GM18873 (cell line): ENCODE data around the gene PROM1.

ENCODE experiments used
- ATAC-seq: cut with Tn5 transposase; IDR thresholded peaks from one replicate; pipeline ENCODE4 v1.9.1; 2021; ENCODE audit warnings: mild to moderate bottlenecking, moderate library complexity, moderate number of reproducible peaks; ENCODE audit not compliant: unreplicated experiment, low FRiP score

The PROM1 gene

DNA sequence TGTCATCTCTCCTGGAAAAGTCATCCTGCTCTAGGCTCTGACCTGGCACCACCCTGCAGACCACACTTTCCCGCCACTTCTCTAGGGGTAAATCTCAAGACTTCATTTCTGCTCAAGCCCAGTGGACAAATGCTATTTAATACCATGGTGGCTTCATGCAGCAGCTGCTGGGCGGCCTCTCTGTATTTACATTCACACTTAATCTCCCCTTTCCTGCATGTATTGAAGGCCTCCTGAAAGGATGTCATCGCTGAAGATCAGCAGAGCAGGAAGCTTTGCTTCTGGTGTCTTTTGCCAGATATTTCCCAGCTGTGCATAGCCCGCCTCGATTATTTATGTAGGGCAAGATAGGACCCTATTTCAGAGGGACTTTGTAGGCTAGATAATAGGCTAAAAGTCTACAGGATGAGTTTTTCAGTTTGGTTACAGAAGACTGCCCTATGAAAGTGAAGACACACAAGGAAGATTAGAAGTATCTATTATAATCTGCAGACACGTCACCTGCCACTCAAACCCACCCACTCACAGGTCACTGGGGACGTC, 17.2 kb downstream of the PROM1 start:
- ATAC-seq, result no peak

DNA sequence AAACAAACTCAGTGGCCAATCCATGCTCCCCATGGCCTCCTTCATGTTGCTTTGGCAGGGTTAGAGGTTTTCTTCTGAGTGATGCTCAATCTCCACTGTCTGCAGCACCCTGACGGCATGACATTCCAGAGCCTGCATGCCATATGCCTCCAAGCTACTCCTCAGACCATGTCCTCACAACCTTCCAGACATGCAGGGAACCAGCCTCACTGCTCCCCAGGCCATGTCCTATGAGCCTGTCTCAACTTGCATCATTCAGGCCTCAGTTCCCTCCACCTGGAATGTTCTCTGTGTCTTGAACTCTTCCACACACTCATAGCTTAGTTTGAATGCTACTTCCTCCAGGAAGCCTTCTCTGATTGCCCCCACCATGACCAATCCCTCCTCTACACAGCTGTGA, 18.8 kb downstream of the PROM1 start:
- ATAC-seq, result no peak

- no peak for ATAC-seq
Observed at GRCh38 chr4:16062601-16063000, 21.2 kb downstream of the PROM1 start.

- no peak for ATAC-seq
Observed at GRCh38 chr4:16056681-16057385, 27.0 kb downstream of the PROM1 start.

DNA sequence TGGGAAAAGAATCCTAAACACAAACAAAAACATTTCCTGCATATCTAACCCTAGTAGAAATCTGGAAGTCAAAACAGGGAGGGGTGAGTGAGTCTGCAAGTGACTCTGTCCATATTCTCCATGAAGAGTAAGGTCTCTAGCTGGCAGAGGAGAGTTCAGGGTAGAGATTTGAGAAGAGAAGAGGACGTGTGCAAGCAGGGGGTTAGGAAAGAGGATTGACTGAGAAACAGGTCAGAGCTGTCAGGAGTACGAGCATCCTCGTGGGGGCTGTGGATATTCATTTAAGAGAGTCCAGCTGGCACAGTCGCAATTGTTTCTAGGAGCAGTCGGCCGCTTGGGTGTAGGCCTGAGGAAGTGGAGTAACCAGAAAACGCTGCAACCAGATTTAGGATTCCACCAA, 27.9 kb downstream of the PROM1 start:
- no peak for ATAC-seq

- no peak for ATAC-seq
Observed at GRCh38 chr4:16055471-16055870, 28.4 kb downstream of the PROM1 start.

- no peak for ATAC-seq
Observed at GRCh38 chr4:16052939-16053338, 30.9 kb downstream of the PROM1 start.

DNA sequence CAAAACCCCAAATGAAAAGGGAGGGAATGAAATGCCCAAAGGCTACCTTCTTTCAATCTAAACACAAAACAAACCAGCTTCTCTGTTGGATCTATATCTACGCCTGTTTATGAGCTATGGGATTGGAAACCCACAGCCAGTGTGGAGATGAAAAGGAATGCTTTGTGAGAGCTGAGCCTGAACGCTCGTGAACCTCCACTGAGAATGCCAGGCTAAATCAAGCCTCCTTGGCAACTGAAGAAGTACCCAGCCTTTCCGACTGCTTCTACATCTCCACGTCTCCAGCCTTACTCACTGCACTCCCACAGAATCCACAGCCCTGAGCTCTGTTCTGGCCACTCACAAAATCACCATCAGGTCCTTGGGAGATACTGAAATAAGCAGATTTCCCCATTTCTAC, 31.8 kb downstream of the PROM1 start:
- no peak for ATAC-seq

DNA sequence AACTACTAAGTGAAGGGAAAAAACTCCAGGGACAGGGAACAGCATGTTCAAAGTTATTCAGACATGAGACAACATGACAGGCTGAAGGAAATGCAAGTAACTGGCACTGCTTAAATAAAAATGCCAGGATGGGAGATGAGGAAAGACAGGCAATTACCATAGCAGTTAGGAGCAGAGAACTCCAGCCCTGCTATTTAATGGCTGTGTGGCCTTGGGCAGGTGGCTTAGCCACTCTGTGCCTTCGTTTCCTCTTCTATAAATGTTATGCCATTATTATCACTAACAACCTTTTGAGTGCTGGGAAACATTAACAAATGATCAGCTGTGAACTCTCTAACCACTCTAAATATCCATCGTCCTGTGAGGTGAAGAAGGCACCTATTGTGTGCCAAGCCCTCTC, 32.7 kb downstream of the PROM1 start:
- ATAC-seq, result no peak

DNA sequence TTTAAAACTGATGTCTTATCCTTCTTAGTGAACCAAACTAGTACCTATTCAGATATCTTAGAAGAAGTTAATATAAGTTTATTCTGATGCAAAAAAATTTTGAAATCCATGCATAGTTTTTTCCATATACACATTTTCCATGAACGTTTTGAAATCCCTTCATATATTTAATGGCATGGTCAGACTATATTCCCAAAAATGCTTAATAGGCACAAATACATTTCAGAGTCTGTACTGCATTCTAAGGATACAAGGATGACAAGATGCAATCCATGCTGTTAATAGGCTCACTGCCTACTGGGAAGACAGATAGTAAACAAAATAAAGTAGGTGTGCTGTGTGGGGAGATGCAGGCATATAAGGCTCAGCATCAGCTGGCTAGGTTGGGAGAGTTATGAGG, 33.2 kb downstream of the PROM1 start:
- ATAC-seq, result no peak

- ATAC-seq, result no peak
Observed at GRCh38 chr4:16048619-16049419, 35.0 kb downstream of the PROM1 start.

DNA sequence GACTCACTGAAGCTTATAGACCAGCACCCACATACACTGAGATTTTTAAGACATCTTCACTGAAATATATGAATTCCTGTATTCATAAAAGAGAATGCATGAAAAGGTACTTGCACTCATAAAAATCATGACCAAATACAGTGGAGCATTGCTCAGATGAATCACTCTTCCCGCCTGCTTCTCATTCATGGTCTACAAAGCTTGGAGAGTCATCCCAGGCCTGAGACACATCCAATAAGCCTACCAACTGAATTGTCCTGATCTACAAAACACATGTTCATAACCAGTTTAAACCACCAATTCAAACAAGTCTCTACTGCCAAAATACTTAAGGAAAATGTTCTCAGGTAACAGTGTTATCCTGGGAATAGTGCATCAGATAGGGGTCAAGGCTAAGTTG, 38.1 kb downstream of the PROM1 start:
- no peak for ATAC-seq

- no peak for ATAC-seq
Observed at GRCh38 chr4:16043642-16044498, 40.0 kb downstream of the PROM1 start.

DNA sequence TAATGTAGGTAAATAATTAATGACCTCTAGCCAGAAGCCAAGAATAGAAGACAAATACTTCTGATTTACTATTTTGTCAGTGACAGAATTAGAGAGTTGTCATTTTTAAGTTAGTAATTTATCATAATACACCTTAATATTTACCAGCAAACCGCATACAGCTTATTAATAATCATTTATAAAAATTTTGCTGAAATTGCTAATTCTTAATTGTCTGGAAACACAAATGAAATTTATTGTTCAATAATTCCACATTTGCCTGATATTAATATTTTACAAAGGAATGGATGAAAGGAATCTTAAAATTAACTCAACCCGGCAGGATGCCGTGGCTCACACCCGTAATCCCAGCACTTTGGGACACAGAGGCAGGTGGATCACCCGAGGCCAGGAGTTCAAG, 44.7 kb downstream of the PROM1 start:
- no peak for ATAC-seq

DNA sequence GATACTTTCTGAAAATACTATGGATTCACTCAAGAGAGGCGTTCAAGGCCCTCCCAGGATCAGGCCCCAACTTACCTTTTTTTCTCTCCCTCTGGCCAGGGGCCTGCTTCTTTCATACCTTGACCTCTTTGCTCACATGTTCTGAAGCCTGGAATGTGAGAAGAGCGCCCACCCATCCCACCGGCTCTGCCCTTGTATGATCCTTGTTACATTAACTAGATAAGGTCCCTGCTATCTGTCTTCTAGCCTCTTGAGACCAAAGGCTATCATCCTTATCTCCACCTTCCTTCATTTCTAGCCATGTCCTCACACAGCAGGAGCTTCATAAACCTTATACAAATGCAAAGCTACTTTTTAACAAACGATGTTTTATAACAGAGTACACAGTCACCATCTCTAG, 45.9 kb downstream of the PROM1 start:
- no peak for ATAC-seq

DNA sequence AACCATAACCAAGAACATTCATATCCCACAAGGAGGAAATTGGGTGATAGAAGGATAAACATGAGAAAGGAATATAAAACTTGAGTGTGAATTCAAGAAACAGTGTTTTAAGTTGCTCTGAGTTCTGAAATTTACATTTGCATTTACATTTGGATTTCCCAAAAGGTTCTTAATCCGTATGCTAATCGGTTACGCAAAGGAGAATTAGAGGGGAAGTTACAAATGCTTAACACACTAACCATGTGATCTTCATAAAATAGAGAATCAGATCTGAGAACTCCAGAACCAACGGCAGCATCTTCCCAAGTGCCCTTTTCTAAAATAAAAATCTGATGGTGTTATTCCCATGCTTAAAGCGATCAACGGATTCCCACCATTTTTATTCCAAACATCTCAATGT, 48.0 kb downstream of the PROM1 start:
- no peak for ATAC-seq

GRCh38 chr4:16034010-16034748, 49.6 kb downstream of the PROM1 start:
- ATAC-seq, result no peak

DNA sequence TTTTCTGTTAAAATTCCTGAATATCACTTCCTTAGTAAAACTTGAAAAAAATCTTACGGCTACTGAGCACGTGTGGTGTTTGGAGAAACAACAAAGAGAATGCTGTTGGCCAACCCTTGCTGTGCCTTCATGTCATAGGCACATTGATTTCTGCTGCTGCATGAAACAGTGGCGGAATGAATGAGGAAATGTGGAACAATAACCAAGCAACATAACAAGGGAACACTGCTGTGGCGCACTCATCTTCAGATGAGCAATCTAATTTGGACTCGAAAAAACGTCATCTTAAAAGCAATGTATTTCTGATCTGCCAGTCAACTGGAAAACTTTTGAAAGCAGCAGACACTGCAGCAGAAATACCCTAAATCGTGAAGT, 51.4 kb downstream of the PROM1 start:
- ATAC-seq, result no peak

DNA sequence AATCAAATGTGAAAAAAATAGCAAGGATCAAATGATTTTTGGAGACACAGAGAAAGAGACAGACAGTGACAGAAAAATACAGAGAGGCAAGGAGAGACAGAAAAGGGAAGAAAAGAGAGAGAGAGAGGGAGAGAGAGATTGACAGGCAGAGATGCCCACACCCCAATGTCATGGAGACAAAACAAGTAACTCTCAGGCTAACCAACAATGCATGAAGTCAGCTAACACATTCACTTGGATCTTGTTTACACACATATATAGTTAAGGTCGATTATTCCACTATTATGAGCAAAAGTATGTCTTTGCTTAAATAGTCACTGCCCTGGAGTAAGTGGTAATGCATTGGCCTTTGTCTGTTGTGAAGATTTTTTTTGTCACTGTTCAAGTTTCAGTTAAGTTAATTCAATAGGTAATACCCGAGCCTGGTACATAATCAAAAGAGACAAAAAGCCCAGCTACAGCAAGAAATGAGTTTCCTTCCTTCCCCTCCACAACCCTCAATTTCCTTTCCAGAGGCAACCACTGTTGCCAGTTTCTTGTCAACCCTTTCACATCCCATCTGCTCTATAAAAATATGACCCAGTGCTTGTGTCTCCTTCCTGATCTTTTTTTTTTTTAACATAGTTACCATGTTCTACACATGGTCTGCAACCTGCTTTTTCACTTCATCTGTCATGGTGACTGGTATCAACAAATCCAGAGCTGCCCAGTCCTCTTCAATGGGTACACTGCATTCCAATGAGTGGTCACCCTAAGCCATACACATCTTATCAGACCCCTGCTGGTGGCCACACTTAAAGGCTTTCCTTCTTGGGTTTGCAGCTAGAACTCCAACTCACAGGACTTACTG, 52.1 kb downstream of the PROM1 start:
- ATAC-seq, result no peak
